Natural killer cell treated with Interleukin-12 subunit alpha and Interleukin-12 subunit beta and Interleukin-15 and Interleukin-18, amount 100 ng/mL, for 72 hours (primary cell): Measurements from ENCODE around the gene IPP. TPM values are rescaled to one million over a fixed set of nuclear protein-coding genes. Genes with fewer than 3 reads are reported as not detected.
"Not testable (repeated sequence)": the region's sequence is repeated elsewhere in the genome, so short reads cannot be mapped to it uniquely, and the experiment has no call there.

ENCODE experiments used
- ATAC-seq, 2 donors: fragments of 150-1000 bp; cut with Tn5 transposase in 1 of 2; sonication (Bioruptor Pico), chemical (Tn5 transposase) in 1 of 2; 2 replicates each; pipeline ENCODE4 v1.10.0; 2021
- DNase-seq: peaks from one replicate; pipeline ENCODE4 v3.0.0; 2022; ENCODE audit warnings: low spot score
- H3K27ac Mint-ChIP-seq, 2 donors: 1 replicate in 1 of 2; 2 replicates in 1 of 2; pipeline ENCODE4 v1.8.0; 2022; ENCODE audit warnings: mixed read lengths in 2 of 2, mild to moderate bottlenecking in 1 of 2, moderate library complexity in 1 of 2
- H3K27me3 Mint-ChIP-seq, 2 donors: 1 replicate in 1 of 2; 2 replicates in 1 of 2; pipeline ENCODE4 v1.8.0; 2022; ENCODE audit warnings: mixed read lengths in 2 of 2
- H3K36me3 Mint-ChIP-seq: one replicate; pipeline ENCODE4 v1.8.0; 2022; ENCODE audit warnings: mixed read lengths
- H3K4me1 Mint-ChIP-seq, 2 donors: 1 replicate in 1 of 2; 2 replicates in 1 of 2; pipeline ENCODE4 v1.8.0; 2022; ENCODE audit warnings: low read depth in 2 of 2, mixed read lengths in 2 of 2, mild to moderate bottlenecking in 1 of 2
- H3K4me3 Mint-ChIP-seq: one replicate; pipeline ENCODE4 v1.8.0; 2022; ENCODE audit warnings: mixed read lengths
- H3K9me3 Mint-ChIP-seq: 2 replicates; pipeline ENCODE4 v1.8.0; 2022; ENCODE audit warnings: mixed read lengths
- total RNA-seq, 2 donors: library from RNA; stranded (reverse); gene quantifications; one replicate each; pipeline ENCODE4 v1.2.3, GENCODE V29; 2022

IPP gene
- total RNA-seq, 2 donors from 2014 or later: 16.2 to 16.5 TPM

DNA sequence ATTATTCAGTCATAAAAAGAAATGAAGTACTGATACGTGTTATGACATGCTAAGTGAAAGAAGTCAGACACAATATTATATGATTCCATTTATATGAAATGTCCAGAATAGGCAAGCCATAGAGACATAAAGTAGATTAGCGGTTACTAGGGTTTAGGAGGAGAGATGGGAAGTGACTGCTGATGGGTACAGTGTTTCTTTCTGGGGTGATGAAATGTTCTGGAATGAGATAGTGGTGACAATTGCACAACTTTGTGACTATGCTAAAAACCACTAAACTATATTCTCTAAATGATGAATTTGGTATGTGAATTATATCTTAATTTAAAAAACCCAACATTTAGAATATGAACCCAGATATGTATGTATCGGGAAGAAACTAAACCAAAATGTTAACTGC, 27.6 kb downstream of the IPP start:
- ATAC-seq (no peak), DNase-seq (no peak)
- H3K9me3 Mint-ChIP-seq: no peaks in the 10 kb centered on the region
- H3K4me3 Mint-ChIP-seq: no peak overlapping the region
- no peak overlapping the region for H3K27ac Mint-ChIP-seq
- H3K4me1 Mint-ChIP-seq: peaks cover 0 to 3% of the 10 kb centered on the region in 2 donors
- H3K27me3 Mint-ChIP-seq: no peaks in the 10 kb centered on the region
- no peaks in the 10 kb centered on the region for H3K36me3 Mint-ChIP-seq

DNA sequence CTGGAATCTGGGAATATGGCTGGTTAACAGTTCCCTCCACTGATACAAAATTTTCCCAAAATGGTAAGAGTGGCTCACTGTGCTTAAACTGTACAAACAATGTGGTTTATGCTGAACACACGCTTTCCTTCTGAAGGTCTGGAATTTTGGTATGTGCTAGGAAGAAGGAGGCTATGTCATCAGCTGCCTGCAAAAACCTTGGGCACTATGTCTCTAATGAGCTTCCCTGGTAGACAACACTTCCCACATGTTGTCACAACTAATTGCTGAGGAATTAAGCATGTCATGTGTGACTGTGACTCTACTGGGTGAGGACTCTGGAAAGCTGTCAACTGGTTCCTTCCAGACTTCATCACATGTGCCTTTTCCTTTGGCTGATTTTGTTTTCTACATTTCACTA, 29.2 kb downstream of the IPP start:
- Mint-ChIP-seq H3K4me1 (peaks cover 0 to 3% of the 10 kb centered on the region in 2 donors), H3K27me3 (no peaks in the 10 kb centered on the region), H3K9me3 (no peaks in the 10 kb centered on the region), H3K4me3 (no peak overlapping the region), H3K27ac (no peak overlapping the region), H3K36me3 (no peaks in the 10 kb centered on the region)
- ATAC-seq (no peak), DNase-seq (no peak)

DNA sequence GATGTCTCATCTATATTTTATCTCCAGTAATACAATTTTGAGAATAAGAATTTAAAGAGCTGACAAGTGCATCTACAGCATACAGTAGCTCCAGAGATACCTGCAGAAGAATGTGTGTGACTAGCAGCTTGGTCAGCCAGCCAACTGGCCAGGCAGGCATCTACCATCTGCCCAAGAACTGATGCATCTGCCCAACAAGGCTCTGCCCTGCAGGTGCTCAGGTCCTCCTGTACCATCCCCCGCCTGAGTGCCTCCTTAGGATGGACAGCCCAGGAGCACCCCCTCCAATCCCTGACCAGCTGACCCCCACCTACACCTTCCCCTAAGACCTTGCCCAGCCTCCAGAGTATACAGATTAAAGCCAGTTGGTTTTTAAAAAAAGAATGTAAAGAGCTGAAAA, 32.2 kb downstream of the IPP start:
- ATAC-seq (no peak), DNase-seq (no peak)
- H3K4me1 Mint-ChIP-seq: peaks cover 0 to 3% of the 10 kb centered on the region in 2 donors

GRCh38 chr1:45717386-45717785, 33.1 kb downstream of the IPP start:
- H3K4me1 Mint-ChIP-seq, H3K36me3 Mint-ChIP-seq, H3K4me3 Mint-ChIP-seq, ATAC-seq, H3K9me3 Mint-ChIP-seq, H3K27me3 Mint-ChIP-seq, H3K27ac Mint-ChIP-seq, DNase-seq: not testable (repeated sequence)

More for the DNA sequence above, 32.2 kb downstream of the IPP start:
- no peak overlapping the region for H3K27ac Mint-ChIP-seq
- no peaks in the 10 kb centered on the region for H3K9me3 Mint-ChIP-seq
- H3K36me3 Mint-ChIP-seq: no peaks in the 10 kb centered on the region
- no peak overlapping the region for H3K4me3 Mint-ChIP-seq
- H3K27me3 Mint-ChIP-seq: no peaks in the 10 kb centered on the region

DNA sequence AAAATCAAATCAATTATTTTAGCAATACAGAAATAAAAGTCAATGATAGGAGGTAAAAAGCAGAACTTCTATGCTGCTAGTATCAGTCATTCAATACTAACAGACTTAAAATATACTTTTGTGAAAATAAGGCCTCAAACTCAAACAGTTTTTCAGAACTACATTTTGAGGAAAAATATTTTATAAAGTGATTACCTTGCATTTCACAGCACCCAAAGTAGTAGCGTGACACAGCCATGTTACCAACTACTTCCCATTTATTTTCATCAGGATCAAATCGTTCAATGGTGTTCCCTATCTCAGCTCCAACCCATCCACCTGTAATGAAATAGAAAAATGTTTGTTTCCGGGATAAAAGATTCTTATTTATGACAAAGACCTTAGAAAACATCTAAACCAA, 33.8 kb downstream of the IPP start:
- Mint-ChIP-seq H3K4me3 (no peak overlapping the region), H3K4me1 (no peaks in the 10 kb centered on the region), H3K36me3 (peaks cover 3% of the 10 kb centered on the region), H3K27me3 (no peaks in the 10 kb centered on the region), H3K9me3 (no peaks in the 10 kb centered on the region), H3K27ac (no peak overlapping the region)
- no peak for DNase-seq
- no peak for ATAC-seq

DNA sequence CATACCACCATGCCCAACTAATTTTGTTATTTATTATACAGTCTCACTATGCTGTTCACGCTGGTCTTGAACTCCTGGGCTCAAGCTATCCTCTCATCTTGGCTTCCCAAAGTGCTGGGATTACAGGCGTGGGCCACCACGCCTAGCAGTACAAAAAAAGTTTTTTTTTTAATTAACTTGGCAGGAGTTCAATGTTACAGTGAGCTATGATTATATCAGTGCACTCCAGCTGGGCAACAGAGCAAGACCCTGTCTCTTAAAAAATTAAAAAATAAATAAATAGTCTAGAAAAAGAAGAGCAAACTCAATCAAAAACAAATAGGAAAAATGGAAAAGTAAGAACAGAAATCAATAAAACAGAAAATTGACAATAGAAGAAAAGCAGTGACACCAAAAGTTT, 36.7 kb downstream of the IPP start:
- no peak overlapping the region for H3K27ac Mint-ChIP-seq
- ATAC-seq (no peak), DNase-seq (no peak)
- H3K4me1 Mint-ChIP-seq: no peaks in the 10 kb centered on the region
- no peak overlapping the region for H3K4me3 Mint-ChIP-seq
- no peaks in the 10 kb centered on the region for H3K27me3 Mint-ChIP-seq
- H3K36me3 Mint-ChIP-seq: peaks cover 6% of the 10 kb centered on the region
- no peaks in the 10 kb centered on the region for H3K9me3 Mint-ChIP-seq

- Mint-ChIP-seq H3K36me3 (peaks cover 9% of the 10 kb centered on the region), H3K27ac (no peak overlapping the region)
These were observed 45.8 kb downstream of the IPP start for GRCh38 chr1:45704637-45705036.

DNA sequence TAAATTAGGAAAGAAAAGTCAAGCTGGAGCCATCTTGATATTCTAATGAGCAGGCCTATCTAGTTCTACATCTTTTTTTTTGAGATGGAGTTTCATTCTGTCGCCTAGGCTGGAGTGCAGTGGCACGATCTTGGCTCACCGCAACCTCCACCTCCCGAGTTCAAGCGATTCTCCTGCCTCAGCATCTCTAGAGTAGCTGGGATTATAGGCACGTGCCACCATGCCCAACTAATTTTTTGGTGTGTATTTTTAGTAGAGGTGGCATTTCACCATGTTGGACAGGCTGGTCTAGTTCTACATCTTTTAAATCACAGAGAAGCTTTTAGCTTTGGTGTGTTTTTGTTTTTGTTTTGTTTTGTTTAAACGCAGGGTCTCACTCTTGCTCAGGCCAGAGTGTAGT, 55.6 kb downstream of the IPP start:
- DNase-seq (no peak), ATAC-seq (no peak)
- Mint-ChIP-seq H3K4me1 (peaks cover 0 to 10% of the 10 kb centered on the region in 2 donors), H3K27ac (no peak overlapping the region), H3K9me3 (no peaks in the 10 kb centered on the region), H3K4me3 (no peak overlapping the region), H3K27me3 (no peaks in the 10 kb centered on the region), H3K36me3 (peaks cover 6% of the 10 kb centered on the region)

More at GRCh38 chr1:45704637-45705036, 45.8 kb downstream of the IPP start:
- DNase-seq: no peak
- Mint-ChIP-seq H3K4me1 (peaks cover 0 to 3% of the 10 kb centered on the region in 2 donors), H3K4me3 (no peak overlapping the region), H3K27me3 (no peaks in the 10 kb centered on the region), H3K9me3 (no peaks in the 10 kb centered on the region)
- ATAC-seq: no peak

GRCh38 chr1:45693811-45694210, 56.6 kb downstream of the IPP start:
- not testable (repeated sequence) for H3K27ac Mint-ChIP-seq, H3K4me1 Mint-ChIP-seq, H3K4me3 Mint-ChIP-seq, DNase-seq, H3K36me3 Mint-ChIP-seq, ATAC-seq, H3K9me3 Mint-ChIP-seq, H3K27me3 Mint-ChIP-seq

DNA sequence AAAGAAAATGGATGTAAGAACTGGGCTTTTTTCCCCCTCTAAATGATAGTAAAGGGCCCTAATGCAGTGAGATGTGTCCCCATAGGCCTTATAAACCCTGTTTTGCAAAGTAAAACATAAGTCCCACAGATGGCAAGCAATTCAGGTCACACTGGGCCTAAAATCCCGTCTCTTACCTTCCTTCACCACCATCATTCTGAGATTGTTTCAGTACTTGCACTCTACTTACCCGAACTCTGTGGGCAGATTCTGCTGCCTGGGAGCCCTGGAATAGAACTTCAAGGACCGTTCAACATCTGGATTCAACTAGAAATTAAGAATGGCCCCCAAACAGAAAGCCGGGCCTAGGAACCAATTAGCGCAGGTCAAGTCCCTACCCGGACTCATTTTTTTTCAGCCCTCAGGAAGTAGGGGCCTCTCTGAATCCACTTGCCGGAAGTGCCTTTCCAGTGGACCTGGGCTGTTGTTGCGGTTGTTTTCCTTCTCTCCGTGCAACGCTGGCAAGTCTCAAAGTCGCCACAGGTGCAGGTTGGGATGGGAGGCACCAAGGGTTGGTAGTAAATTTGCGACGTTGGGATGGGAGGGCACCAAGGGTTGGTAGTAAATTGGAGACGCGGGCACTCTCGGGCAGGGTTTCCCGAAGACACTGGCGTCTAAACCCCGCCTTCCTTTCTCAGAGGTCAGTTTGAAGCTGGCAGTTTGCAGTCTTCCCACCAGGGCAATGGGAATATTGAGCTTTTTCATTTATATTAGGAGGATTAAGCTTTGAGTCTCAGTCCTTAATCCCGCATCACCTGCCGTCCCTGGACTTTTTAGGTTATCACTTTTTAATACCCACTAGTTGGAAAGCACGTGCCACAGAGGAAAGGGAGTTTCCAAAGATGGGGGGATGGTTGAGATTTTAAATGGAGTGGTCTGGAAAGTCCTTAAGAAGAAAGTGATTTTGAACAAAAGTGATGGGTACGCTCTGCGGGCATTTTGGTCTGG, 62.4 kb downstream of the IPP start, which contains the start of gene TMEM69:
Gene TMEM69, plus strand, starts transcription at position 428 of the 987 bp plus-strand sequence. CDS start 2,888 bp downstream, outside the sequence.
- H3K27me3 Mint-ChIP-seq: no peaks in the 10 kb centered on the region
- ATAC-seq (peak in 1 of 2 donors; percentile 25), DNase-seq (peak; percentile 80)
- H3K4me3 Mint-ChIP-seq: peak within 1 kb of the TSS; percentile 99
- peaks cover 31 to 34% of the 10 kb centered on the region in 2 donors for H3K4me1 Mint-ChIP-seq
- H3K27ac Mint-ChIP-seq: peak within 1 kb of the TSS; percentile 100
- peaks cover 7% of the 10 kb centered on the region for H3K36me3 Mint-ChIP-seq
- H3K9me3 Mint-ChIP-seq: no peaks in the 10 kb centered on the region

DNA sequence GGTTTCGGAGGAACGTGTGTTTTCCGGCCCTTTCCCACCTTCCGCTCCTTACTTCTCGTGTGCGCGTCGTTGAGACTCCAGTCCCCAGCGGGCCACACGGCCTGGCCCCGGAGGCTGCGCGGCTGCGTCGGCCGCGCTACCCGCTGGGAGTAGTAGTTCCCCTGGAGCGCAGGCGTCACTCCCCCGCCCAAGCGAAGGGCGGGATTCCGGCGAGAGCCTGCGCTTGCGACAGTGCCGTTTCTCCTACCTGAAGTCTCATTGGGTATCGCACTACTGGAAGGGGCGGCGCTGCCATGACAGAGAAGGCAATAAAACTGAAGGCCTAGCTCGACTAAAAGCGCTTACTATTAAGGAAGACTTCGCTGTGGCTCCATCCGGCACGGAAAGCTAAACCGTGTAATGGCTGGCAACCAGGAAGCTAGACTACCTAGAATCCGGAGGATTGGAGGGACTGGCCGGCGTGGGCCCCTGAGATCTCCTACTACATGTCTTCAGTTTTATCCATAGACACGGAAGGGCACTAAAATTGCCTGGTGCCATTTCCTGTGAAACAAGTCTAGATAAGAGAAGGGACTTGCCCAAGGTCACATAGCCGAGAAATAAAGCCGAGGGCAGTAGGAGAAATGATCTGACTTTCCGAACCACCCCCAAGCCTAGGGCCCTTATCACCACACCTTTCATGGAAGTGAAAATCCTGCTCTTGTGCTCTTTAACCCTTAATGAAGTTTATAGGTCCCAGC, 63.3 kb downstream of the IPP start:
- ATAC-seq (peak; percentile 94), DNase-seq (peak; percentile 99)
- Mint-ChIP-seq H3K4me1 (peaks cover 30 to 37% of the 10 kb centered on the region in 2 donors), H3K27me3 (no peaks in the 10 kb centered on the region), H3K27ac (peak overlapping the region; percentile 100), H3K4me3 (peak overlapping the region; percentile 99), H3K36me3 (peaks cover 7% of the 10 kb centered on the region), H3K9me3 (no peaks in the 10 kb centered on the region)

GRCh38 chr1:45686288-45687013, 64.0 kb downstream of the IPP start, which contains the start of gene GPBP1L1:
TSS of gene GPBP1L1 (minus strand) at chr1:45686533. CDS start at chr1:45659087, 27,446 bp downstream.
- H3K9me3 Mint-ChIP-seq: no peaks in the 10 kb centered on the region
- DNase-seq: peak; percentile 98
- no peaks in the 10 kb centered on the region for H3K27me3 Mint-ChIP-seq
- peak within 1 kb of the TSS; percentile 99 for H3K4me3 Mint-ChIP-seq
- H3K27ac Mint-ChIP-seq: peak within 1 kb of the TSS; percentile 100
- ATAC-seq: peak; percentile 89 to 91
- H3K36me3 Mint-ChIP-seq: peaks cover 7% of the 10 kb centered on the region
- H3K4me1 Mint-ChIP-seq: peaks cover 29 to 37% of the 10 kb centered on the region in 2 donors

GRCh38 chr1:45686015-45686287, 64.5 kb downstream of the IPP start:
- Mint-ChIP-seq H3K27me3 (no peaks in the 10 kb centered on the region), H3K27ac (peak overlapping the region; percentile 100), H3K4me1 (peaks cover 29 to 41% of the 10 kb centered on the region in 2 donors), H3K4me3 (peak overlapping the region; percentile 99), H3K36me3 (peaks cover 7% of the 10 kb centered on the region), H3K9me3 (no peaks in the 10 kb centered on the region)
- peak; percentile 69 for DNase-seq
- no peak for ATAC-seq
